ENCODE results near the gene ACTR10. TPM values are rescaled to one million over a fixed set of nuclear protein-coding genes. Genes with fewer than 3 reads are reported as not detected.

ACTR10 gene
- total and polyA plus RNA-seq, 2 of the 8 experiments (the other 6 are each of a cell fraction or from before 2014, with no cell fraction given): 15.4 to 34.6 TPM

DNA sequence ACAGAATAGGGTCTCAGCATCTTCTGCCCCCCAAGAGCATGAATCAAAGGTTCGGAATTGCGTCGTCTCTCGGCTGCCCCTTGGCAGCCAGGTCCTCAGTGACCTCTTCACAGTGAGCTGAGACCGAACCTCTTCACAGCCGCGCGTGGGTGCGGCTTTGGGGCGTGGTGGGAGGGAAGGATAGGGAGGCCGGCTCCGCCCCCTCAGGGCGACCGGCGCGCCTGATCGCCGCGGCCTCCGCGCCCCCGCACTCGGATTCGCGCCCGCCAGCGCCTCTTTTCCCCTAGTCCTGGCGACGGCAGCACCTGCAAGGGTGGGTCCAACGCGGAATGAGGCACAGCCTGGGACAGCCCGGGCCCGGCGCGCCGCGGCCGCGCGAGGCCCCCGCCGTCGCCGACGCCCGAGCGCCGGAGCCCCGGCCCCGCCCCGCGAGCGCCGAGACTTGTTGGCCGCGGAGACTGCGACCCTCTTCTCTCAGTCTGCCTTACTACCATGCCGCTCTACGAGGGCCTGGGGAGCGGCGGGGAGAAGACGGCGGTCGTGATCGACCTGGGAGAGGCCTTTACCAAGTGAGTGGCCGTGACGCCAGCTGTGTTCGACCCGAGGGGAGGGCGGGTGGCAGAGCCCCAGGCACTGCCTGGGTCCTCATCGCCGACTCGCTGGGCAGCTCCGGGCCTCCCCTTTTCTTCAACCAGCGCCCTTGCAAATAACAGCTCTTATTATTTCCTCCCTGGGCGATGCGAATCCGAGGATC is at the start of gene ACTR10 (continued):
- TF ChIP-seq GTF2F1 (IDR thresholded peaks at IDR 0.05; ENCODE audit: borderline replicate concordance, low read depth, low read length) (no peak), SIN3A (conservative IDR thresholded peaks at IDR 0.05 in 1 of 2, IDR thresholded peaks at IDR 0.05 in 1 of 2; ENCODE audit: low read depth in 1 of 2, low read length in 2 of 2) (no peak), RXRA (IDR thresholded peaks at IDR 0.05; ENCODE audit: insufficient read depth, low read depth, low read length) (no peak), EGR1 (IDR thresholded peaks at IDR 0.05; ENCODE audit: borderline replicate concordance, low read depth, low read length) (peak; percentile 98), SRF (IDR thresholded peaks at IDR 0.05; ENCODE audit: low read depth, low read length) (0 out of 2 replicates have a peak, but pooled peaks have one; percentile 16), BACH1 (IDR thresholded peaks at IDR 0.05; ENCODE audit: low read length) (no peak; the same call in 1 of the 2 replicates)
- TF ChIP-seq, protein P1, sequence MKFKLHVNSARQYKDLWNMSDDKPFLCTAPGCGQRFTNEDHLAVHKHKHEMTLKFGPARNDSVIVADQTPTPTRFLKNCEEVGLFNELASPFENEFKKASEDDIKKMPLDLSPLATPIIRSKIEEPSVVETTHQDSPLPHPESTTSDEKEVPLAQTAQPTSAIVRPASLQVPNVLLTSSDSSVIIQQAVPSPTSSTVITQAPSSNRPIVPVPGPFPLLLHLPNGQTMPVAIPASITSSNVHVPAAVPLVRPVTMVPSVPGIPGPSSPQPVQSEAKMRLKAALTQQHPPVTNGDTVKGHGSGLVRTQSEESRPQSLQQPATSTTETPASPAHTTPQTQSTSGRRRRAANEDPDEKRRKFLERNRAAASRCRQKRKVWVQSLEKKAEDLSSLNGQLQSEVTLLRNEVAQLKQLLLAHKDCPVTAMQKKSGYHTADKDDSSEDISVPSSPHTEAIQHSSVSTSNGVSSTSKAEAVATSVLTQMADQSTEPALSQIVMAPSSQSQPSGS (IDR thresholded peaks at IDR 0.05; ENCODE audit: low read length): no peak
- TF ChIP-seq, protein P2, sequence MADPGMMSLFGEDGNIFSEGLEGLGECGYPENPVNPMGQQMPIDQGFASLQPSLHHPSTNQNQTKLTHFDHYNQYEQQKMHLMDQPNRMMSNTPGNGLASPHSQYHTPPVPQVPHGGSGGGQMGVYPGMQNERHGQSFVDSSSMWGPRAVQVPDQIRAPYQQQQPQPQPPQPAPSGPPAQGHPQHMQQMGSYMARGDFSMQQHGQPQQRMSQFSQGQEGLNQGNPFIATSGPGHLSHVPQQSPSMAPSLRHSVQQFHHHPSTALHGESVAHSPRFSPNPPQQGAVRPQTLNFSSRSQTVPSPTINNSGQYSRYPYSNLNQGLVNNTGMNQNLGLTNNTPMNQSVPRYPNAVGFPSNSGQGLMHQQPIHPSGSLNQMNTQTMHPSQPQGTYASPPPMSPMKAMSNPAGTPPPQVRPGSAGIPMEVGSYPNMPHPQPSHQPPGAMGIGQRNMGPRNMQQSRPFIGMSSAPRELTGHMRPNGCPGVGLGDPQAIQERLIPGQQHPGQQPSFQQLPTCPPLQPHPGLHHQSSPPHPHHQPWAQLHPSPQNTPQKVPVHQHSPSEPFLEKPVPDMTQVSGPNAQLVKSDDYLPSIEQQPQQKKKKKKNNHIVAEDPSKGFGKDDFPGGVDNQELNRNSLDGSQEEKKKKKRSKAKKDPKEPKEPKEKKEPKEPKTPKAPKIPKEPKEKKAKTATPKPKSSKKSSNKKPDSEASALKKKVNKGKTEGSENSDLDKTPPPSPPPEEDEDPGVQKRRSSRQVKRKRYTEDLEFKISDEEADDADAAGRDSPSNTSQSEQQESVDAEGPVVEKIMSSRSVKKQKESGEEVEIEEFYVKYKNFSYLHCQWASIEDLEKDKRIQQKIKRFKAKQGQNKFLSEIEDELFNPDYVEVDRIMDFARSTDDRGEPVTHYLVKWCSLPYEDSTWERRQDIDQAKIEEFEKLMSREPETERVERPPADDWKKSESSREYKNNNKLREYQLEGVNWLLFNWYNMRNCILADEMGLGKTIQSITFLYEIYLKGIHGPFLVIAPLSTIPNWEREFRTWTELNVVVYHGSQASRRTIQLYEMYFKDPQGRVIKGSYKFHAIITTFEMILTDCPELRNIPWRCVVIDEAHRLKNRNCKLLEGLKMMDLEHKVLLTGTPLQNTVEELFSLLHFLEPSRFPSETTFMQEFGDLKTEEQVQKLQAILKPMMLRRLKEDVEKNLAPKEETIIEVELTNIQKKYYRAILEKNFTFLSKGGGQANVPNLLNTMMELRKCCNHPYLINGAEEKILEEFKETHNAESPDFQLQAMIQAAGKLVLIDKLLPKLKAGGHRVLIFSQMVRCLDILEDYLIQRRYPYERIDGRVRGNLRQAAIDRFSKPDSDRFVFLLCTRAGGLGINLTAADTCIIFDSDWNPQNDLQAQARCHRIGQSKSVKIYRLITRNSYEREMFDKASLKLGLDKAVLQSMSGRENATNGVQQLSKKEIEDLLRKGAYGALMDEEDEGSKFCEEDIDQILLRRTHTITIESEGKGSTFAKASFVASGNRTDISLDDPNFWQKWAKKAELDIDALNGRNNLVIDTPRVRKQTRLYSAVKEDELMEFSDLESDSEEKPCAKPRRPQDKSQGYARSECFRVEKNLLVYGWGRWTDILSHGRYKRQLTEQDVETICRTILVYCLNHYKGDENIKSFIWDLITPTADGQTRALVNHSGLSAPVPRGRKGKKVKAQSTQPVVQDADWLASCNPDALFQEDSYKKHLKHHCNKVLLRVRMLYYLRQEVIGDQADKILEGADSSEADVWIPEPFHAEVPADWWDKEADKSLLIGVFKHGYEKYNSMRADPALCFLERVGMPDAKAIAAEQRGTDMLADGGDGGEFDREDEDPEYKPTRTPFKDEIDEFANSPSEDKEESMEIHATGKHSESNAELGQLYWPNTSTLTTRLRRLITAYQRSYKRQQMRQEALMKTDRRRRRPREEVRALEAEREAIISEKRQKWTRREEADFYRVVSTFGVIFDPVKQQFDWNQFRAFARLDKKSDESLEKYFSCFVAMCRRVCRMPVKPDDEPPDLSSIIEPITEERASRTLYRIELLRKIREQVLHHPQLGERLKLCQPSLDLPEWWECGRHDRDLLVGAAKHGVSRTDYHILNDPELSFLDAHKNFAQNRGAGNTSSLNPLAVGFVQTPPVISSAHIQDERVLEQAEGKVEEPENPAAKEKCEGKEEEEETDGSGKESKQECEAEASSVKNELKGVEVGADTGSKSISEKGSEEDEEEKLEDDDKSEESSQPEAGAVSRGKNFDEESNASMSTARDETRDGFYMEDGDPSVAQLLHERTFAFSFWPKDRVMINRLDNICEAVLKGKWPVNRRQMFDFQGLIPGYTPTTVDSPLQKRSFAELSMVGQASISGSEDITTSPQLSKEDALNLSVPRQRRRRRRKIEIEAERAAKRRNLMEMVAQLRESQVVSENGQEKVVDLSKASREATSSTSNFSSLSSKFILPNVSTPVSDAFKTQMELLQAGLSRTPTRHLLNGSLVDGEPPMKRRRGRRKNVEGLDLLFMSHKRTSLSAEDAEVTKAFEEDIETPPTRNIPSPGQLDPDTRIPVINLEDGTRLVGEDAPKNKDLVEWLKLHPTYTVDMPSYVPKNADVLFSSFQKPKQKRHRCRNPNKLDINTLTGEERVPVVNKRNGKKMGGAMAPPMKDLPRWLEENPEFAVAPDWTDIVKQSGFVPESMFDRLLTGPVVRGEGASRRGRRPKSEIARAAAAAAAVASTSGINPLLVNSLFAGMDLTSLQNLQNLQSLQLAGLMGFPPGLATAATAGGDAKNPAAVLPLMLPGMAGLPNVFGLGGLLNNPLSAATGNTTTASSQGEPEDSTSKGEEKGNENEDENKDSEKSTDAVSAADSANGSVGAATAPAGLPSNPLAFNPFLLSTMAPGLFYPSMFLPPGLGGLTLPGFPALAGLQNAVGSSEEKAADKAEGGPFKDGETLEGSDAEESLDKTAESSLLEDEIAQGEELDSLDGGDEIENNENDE (IDR thresholded peaks at IDR 0.05; ENCODE audit: insufficient replicate concordance, low read length): no peak
